Spinal cord (tissue), 9 donors: Measurements from ENCODE around the gene MTCL3.

ENCODE experiments used
- DNase-seq, 6 donors: peaks; one replicate each; pipeline versions ENCODE4 v3.0.0 to v3.0.0-alpha.2; 2013 to 2015; ENCODE audit warnings: low spot score in 6 of 6, low read depth in 4 of 6
- H3K27ac ChIP-seq: one replicate; pipeline ENCODE4 v1.5.1; 2013; ENCODE audit warnings: low read depth, low read length, control low read depth
- H3K27me3 ChIP-seq: one replicate; pipeline ENCODE4 v1.6.1; 2013; ENCODE audit warnings: low read length; ENCODE audit not compliant: control insufficient read depth, insufficient read depth
- H3K36me3 ChIP-seq: one replicate; pipeline ENCODE4 v1.6.1; 2013; ENCODE audit warnings: low read length; ENCODE audit not compliant: control insufficient read depth, insufficient read depth
- H3K4me1 ChIP-seq: one replicate; pipeline ENCODE4 v1.6.1; 2013; ENCODE audit warnings: low read length; ENCODE audit not compliant: control insufficient read depth, insufficient read depth
- H3K4me3 ChIP-seq: one replicate; pipeline ENCODE4 v1.5.1; 2013; ENCODE audit warnings: low read depth, low read length, control low read depth
- H3K9me3 ChIP-seq: one replicate; pipeline ENCODE4 v1.6.1; 2013; ENCODE audit warnings: low read length; ENCODE audit not compliant: control insufficient read depth, insufficient read depth
- WGBS: methylation state at CpG from one replicate; pipeline ENCODE4 v1.1.5; 2013; ENCODE audit warnings: missing lambda C conversion rate; ENCODE audit not compliant: insufficient coverage; 5-methylcytosine and 5-hydroxymethylcytosine counted together
- donor health status: healthy.

Gene MTCL3

GRCh38 chr6:127515794-127516661 is 3.1 kb downstream of the MTCL3 start:
- Histone ChIP-seq H3K36me3 (peaks cover 4% of the 10 kb centered on the region), H3K27me3 (peaks cover 2% of the 10 kb centered on the region), H3K27ac (peak overlapping the region; percentile 91), H3K4me1 (peaks cover 13% of the 10 kb centered on the region), H3K9me3 (no peaks in the 10 kb centered on the region), H3K4me3 (peak overlapping the region; percentile 75)
- under 1% methylated on average over 65 of the region's 76 CpGs for WGBS
- DNase-seq, result peak; percentile 58 to 95 (median 80)

- 0% methylated on average over 36 of the region's 38 CpGs for WGBS
- Histone ChIP-seq H3K27ac (peak overlapping the region; percentile 91), H3K4me1 (peaks cover 13% of the 10 kb centered on the region), H3K4me3 (peak overlapping the region; percentile 75), H3K27me3 (peaks cover 2% of the 10 kb centered on the region), H3K36me3 (peaks cover 8% of the 10 kb centered on the region), H3K9me3 (no peaks in the 10 kb centered on the region)
- peak in 4 of 6 donors; percentile 38 to 85 (median 67) for DNase-seq
These were observed 3.8 kb downstream of the MTCL3 start for GRCh38 chr6:127515234-127515793.

GRCh38 chr6:127514773-127515227 is 4.3 kb downstream of the MTCL3 start:
- Histone ChIP-seq H3K9me3 (no peaks in the 10 kb centered on the region), H3K36me3 (peaks cover 8% of the 10 kb centered on the region), H3K27me3 (peaks cover 2% of the 10 kb centered on the region), H3K4me1 (peaks cover 13% of the 10 kb centered on the region), H3K27ac (peak overlapping the region; percentile 91), H3K4me3 (peak overlapping the region; percentile 75)
- WGBS, result under 1% methylated on average over 32 of the region's 32 CpGs
- peak in 5 of 6 donors; percentile 47 to 87 (median 67) for DNase-seq

GRCh38 chr6:127514179-127514772 is 4.9 kb downstream of the MTCL3 start:
- Histone ChIP-seq H3K4me3 (peak overlapping the region; percentile 75), H3K27ac (peak overlapping the region; percentile 45), H3K27me3 (peaks cover 1% of the 10 kb centered on the region), H3K9me3 (no peaks in the 10 kb centered on the region), H3K4me1 (peaks cover 13% of the 10 kb centered on the region), H3K36me3 (peaks cover 8% of the 10 kb centered on the region)
- no peak for DNase-seq
- 11% methylated on average over 8 of the region's 8 CpGs for WGBS

GRCh38 chr6:127513425-127513824 is 5.7 kb downstream of the MTCL3 start:
- no peak overlapping the region for H3K27ac ChIP-seq
- H3K4me3 ChIP-seq, result no peak overlapping the region
- H3K36me3 ChIP-seq, result peaks cover 11% of the 10 kb centered on the region
- H3K9me3 ChIP-seq, result no peaks in the 10 kb centered on the region
- peaks cover 13% of the 10 kb centered on the region for H3K4me1 ChIP-seq
- no peaks in the 10 kb centered on the region for H3K27me3 ChIP-seq
- no peak for DNase-seq

GRCh38 chr6:127510876-127511275 is 8.3 kb downstream of the MTCL3 start:
- Histone ChIP-seq H3K4me3 (no peak overlapping the region), H3K27me3 (no peaks in the 10 kb centered on the region), H3K9me3 (no peaks in the 10 kb centered on the region), H3K27ac (no peak overlapping the region), H3K36me3 (peaks cover 18% of the 10 kb centered on the region), H3K4me1 (peaks cover 8% of the 10 kb centered on the region)
- no peak for DNase-seq
- WGBS, result 83% methylated on average over 2 of the region's 2 CpGs

GRCh38 chr6:127506894-127507293 is 12.2 kb downstream of the MTCL3 start:
- Histone ChIP-seq H3K27me3 (no peaks in the 10 kb centered on the region), H3K36me3 (peaks cover 18% of the 10 kb centered on the region), H3K9me3 (no peaks in the 10 kb centered on the region), H3K4me3 (no peak overlapping the region), H3K27ac (no peak overlapping the region), H3K4me1 (no peaks in the 10 kb centered on the region)
- no peak for DNase-seq
- no CpG with 5 or more reads among the region's 1 CpG for WGBS

- WGBS, result no CpG with 5 or more reads among the region's 3 CpGs
- no peaks in the 10 kb centered on the region for H3K4me1 ChIP-seq
These were observed 16.1 kb downstream of the MTCL3 start for GRCh38 chr6:127503022-127503421.

GRCh38 chr6:127497410-127497809 is 21.7 kb downstream of the MTCL3 start:
- Histone ChIP-seq H3K36me3 (no peaks in the 10 kb centered on the region), H3K27me3 (no peaks in the 10 kb centered on the region), H3K27ac (no peak overlapping the region), H3K9me3 (no peaks in the 10 kb centered on the region), H3K4me3 (no peak overlapping the region), H3K4me1 (no peaks in the 10 kb centered on the region)
- DNase-seq, result no peak
- WGBS, result no CpG with 5 or more reads among the region's 1 CpG

More at GRCh38 chr6:127503022-127503421, 16.1 kb downstream of the MTCL3 start:
- DNase-seq, result peak in 1 of 6 donors; percentile 31
- Histone ChIP-seq H3K4me3 (no peak overlapping the region), H3K27ac (no peak overlapping the region), H3K27me3 (no peaks in the 10 kb centered on the region), H3K9me3 (no peaks in the 10 kb centered on the region), H3K36me3 (peaks cover 10% of the 10 kb centered on the region)
